ENCODE data around the gene DNMBP. TPM values are rescaled to one million over a fixed set of nuclear protein-coding genes. Genes with fewer than 3 reads are reported as not detected.

The DNMBP gene
- total RNA-seq, 1 donor from 2014 or later = 26.7 TPM

DNA sequence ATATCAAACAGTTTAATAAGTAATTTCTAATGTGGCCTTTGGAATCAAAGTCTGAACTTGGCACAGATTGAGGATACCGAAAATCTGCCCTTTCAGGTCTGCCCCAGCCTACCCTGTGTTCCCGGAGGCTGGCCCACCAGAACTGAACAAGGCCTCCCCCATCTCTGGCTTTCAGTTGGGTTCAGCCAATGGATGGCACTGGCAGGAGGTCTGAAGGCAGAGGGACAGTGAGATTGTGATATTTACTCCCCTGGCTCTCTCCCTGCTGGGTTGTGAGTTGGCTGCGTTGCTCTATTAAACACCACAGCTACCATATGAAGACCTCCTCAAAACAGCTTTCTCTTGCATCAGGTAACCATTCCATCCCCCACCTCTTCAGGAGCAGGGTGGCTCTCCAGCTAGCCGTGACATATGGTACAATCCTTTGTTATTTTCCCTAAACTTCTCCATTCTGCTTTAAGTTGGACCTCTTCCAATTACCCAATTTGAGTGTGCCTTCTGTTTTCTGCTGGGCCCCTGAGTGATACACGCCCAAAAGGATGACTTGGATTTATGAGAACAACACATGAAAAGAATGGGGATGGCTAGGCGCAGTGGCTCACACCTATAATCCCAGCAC is 28.1 kb downstream of the DNMBP start:
- no peaks in the 10 kb centered on the region for H4K20me1 ChIP-seq (ENCODE audit: low read depth)
- no peaks in the 10 kb centered on the region for H3K9me3 ChIP-seq (ENCODE audit: low read depth)
- no peak overlapping the region for H2AFZ ChIP-seq (replicated peaks)
- TF ChIP-seq, protein P1, sequence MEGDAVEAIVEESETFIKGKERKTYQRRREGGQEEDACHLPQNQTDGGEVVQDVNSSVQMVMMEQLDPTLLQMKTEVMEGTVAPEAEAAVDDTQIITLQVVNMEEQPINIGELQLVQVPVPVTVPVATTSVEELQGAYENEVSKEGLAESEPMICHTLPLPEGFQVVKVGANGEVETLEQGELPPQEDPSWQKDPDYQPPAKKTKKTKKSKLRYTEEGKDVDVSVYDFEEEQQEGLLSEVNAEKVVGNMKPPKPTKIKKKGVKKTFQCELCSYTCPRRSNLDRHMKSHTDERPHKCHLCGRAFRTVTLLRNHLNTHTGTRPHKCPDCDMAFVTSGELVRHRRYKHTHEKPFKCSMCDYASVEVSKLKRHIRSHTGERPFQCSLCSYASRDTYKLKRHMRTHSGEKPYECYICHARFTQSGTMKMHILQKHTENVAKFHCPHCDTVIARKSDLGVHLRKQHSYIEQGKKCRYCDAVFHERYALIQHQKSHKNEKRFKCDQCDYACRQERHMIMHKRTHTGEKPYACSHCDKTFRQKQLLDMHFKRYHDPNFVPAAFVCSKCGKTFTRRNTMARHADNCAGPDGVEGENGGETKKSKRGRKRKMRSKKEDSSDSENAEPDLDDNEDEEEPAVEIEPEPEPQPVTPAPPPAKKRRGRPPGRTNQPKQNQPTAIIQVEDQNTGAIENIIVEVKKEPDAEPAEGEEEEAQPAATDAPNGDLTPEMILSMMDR (IDR thresholded peaks at IDR 0.05) = no peak
- TF ChIP-seq EZH2phosphoT487 (IDR thresholded peaks at IDR 0.05) (no peak), EZH2 (IDR thresholded peaks at IDR 0.05) (no peak)
- Mint-ChIP-seq H3K4me1 (peaks cover 33% of the 10 kb centered on the region), H3K27ac (no peak overlapping the region), H3K36me3 (no peaks in the 10 kb centered on the region), H3K4me3 (no peak overlapping the region), H3K9me3 (no peaks in the 10 kb centered on the region), H3K27me3 (ENCODE audit: insufficient read depth, low read depth) (peaks cover 5% of the 10 kb centered on the region)
- no peaks in the 10 kb centered on the region for H3F3A ChIP-seq (ENCODE audit: low read depth)
- peaks cover 32% of the 10 kb centered on the region for H3K4me1 ChIP-seq
- no peak overlapping the region for H3K4me3 ChIP-seq
- DNase-seq (ENCODE audit: low spot score) = no peak
- no peak overlapping the region for H3K27ac ChIP-seq
- H3K9ac ChIP-seq = no peak overlapping the region
- H3K79me2 ChIP-seq (ENCODE audit: low read depth) = no peaks in the 10 kb centered on the region
- no peak overlapping the region for H3K4me2 ChIP-seq
- no peaks in the 10 kb centered on the region for H3K36me3 ChIP-seq
- no peaks in the 10 kb centered on the region for H3K27me3 ChIP-seq

DNA sequence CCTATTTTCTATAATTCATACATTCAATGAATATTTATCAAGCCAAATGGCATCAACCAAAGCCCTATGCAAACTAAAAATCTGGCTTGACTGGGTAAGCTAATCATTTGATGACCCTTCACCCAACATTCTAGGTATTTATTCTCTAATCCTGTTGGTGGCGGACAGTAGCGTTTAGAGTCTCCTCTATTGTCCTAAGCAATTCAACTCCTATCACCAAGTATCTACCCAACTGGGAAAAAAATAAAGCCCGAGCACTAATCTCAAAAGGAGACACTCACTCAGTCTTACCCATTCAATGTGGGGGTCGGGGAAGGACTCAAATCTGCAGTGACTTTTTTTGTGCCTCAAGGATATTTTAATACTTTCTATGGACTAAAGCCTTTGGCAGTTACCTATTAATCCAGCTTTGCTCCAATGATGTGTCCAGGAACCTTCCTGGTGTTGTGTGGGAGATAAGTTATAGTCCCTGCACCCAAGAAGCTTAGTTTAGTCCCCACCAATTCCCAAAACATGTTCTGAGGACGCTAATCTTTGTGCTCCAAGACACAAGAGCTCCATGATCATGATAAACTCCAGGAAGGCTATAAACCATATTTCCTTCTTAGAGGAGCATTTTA is 30.6 kb downstream of the DNMBP start:
- Mint-ChIP-seq H3K36me3 (no peaks in the 10 kb centered on the region), H3K27ac (peak overlapping the region; percentile 34), H3K4me3 (no peak overlapping the region), H3K9me3 (no peaks in the 10 kb centered on the region), H3K27me3 (ENCODE audit: insufficient read depth, low read depth) (no peaks in the 10 kb centered on the region), H3K4me1 (peaks cover 30% of the 10 kb centered on the region)
- no peaks in the 10 kb centered on the region for H3K36me3 ChIP-seq
- H3K4me1 ChIP-seq = peaks cover 32% of the 10 kb centered on the region
- peak overlapping the region; percentile 31 for H3K4me2 ChIP-seq
- no peaks in the 10 kb centered on the region for H3K27me3 ChIP-seq
- peak overlapping the region; percentile 43 for H3K27ac ChIP-seq
- H3K4me3 ChIP-seq = no peak overlapping the region
- H3F3A ChIP-seq (ENCODE audit: low read depth) = no peaks in the 10 kb centered on the region
- peak; percentile 51 for DNase-seq (ENCODE audit: low spot score)
- TF ChIP-seq EZH2 (IDR thresholded peaks at IDR 0.05) (no peak), EZH2phosphoT487 (IDR thresholded peaks at IDR 0.05) (no peak)
- TF ChIP-seq, protein P1 (IDR thresholded peaks at IDR 0.05) = no peak
- H2AFZ ChIP-seq (replicated peaks) = no peak overlapping the region
- H4K20me1 ChIP-seq (ENCODE audit: low read depth) = no peaks in the 10 kb centered on the region
- H3K9ac ChIP-seq = no peak overlapping the region
- no peaks in the 10 kb centered on the region for H3K9me3 ChIP-seq (ENCODE audit: low read depth)
- no peaks in the 10 kb centered on the region for H3K79me2 ChIP-seq (ENCODE audit: low read depth)

DNA sequence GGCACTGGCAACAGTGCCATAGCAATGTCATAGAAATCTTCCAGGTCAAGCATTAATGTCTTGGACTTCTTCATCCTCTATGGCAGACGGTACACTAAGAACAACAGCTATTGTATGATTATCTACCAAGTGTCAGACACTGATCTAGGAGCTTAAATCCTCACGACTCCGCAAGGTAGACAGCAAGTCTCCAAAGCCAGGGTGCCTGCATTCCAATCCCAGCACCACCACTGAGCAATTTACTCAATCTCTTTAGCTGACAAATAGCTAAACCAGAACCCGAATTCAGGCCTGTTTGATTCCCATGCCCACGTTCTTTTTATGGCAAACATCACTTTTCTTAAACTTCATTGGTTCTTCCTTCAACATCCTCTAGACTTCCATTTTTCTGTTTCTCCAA is 31.8 kb downstream of the DNMBP start:
- no peaks in the 10 kb centered on the region for H3F3A ChIP-seq (ENCODE audit: low read depth)
- Mint-ChIP-seq H3K9me3 (no peaks in the 10 kb centered on the region), H3K36me3 (no peaks in the 10 kb centered on the region), H3K27me3 (ENCODE audit: insufficient read depth, low read depth) (no peaks in the 10 kb centered on the region), H3K4me1 (peaks cover 22% of the 10 kb centered on the region), H3K4me3 (no peak overlapping the region), H3K27ac (no peak overlapping the region)
- H4K20me1 ChIP-seq (ENCODE audit: low read depth) = no peaks in the 10 kb centered on the region
- no peak for TF ChIP-seq EZH2 (IDR thresholded peaks at IDR 0.05)
- TF ChIP-seq EZH2phosphoT487 (IDR thresholded peaks at IDR 0.05) = no peak
- TF ChIP-seq, protein P1 (IDR thresholded peaks at IDR 0.05) = no peak
- H2AFZ ChIP-seq (replicated peaks) = no peak overlapping the region
- H3K9me3 ChIP-seq (ENCODE audit: low read depth) = no peaks in the 10 kb centered on the region
- H3K27me3 ChIP-seq = no peaks in the 10 kb centered on the region
- no peak overlapping the region for H3K27ac ChIP-seq
- no peak overlapping the region for H3K9ac ChIP-seq
- H3K36me3 ChIP-seq = no peaks in the 10 kb centered on the region
- H3K4me2 ChIP-seq = no peak overlapping the region
- peak; percentile 57 for DNase-seq (ENCODE audit: low spot score)
- H3K4me3 ChIP-seq = no peak overlapping the region
- H3K4me1 ChIP-seq = peaks cover 32% of the 10 kb centered on the region
- H3K79me2 ChIP-seq (ENCODE audit: low read depth) = no peaks in the 10 kb centered on the region

All from neural progenitor cell (in vitro differentiated cells).